HUES6 (cell line): Measurements from ENCODE around the gene DNAJB11.
"Not testable (repeated sequence)": the region's sequence is repeated elsewhere in the genome, so short reads cannot be mapped to it uniquely, and the experiment has no call there.

ENCODE experiments used
- H3K27ac ChIP-seq: 2 replicates; pipeline ENCODE4 v1.7.0; 2013; ENCODE audit warnings: low read depth, mild to moderate bottlenecking, low read length, inconsistent platforms
- H3K27me3 ChIP-seq: 2 replicates; pipeline ENCODE4 v1.6.1; 2013; ENCODE audit warnings: low read length; ENCODE audit not compliant: control insufficient read depth, insufficient read depth
- H3K36me3 ChIP-seq: 2 replicates; pipeline ENCODE4 v1.6.1; 2013; ENCODE audit warnings: low read length; ENCODE audit not compliant: control insufficient read depth, insufficient read depth
- H3K4me1 ChIP-seq: 2 replicates; pipeline ENCODE4 v1.6.1; 2013; ENCODE audit warnings: low read length; ENCODE audit not compliant: control insufficient read depth, insufficient read depth
- H3K4me3 ChIP-seq: 2 replicates; pipeline ENCODE4 v1.5.1; 2013; ENCODE audit warnings: low read depth, low read length
- H3K9ac ChIP-seq: one replicate; pipeline ENCODE4 v1.6.1; 2013; ENCODE audit warnings: mild to moderate bottlenecking, low read length
- H3K9me3 ChIP-seq: 2 replicates; pipeline ENCODE4 v1.6.1; 2013; ENCODE audit warnings: low read depth, low read length; ENCODE audit not compliant: control insufficient read depth, insufficient read depth

DNAJB11 gene

GRCh38 chr3:186586245-186586644 lies 15.7 kb downstream of the DNAJB11 start:
- H3K27me3 ChIP-seq, H3K9me3 ChIP-seq, H3K4me1 ChIP-seq, H3K9ac ChIP-seq, H3K4me3 ChIP-seq, H3K27ac ChIP-seq: not testable (repeated sequence)
- peaks cover 50% of the 10 kb centered on the region for H3K36me3 ChIP-seq

- no peaks in the 10 kb centered on the region; the same call in 1 of the 2 replicates for H3K4me1 ChIP-seq
- no peaks in the 10 kb centered on the region for H3K9me3 ChIP-seq
- peaks cover 41% of the 10 kb centered on the region for H3K36me3 ChIP-seq
- no peak overlapping the region for H3K9ac ChIP-seq
- H3K27ac ChIP-seq: no peak overlapping the region
- no peak overlapping the region for H3K4me3 ChIP-seq
- no peaks in the 10 kb centered on the region for H3K27me3 ChIP-seq
Measured at GRCh38 chr3:186587183-186587582, 16.7 kb downstream of the DNAJB11 start.

DNA sequence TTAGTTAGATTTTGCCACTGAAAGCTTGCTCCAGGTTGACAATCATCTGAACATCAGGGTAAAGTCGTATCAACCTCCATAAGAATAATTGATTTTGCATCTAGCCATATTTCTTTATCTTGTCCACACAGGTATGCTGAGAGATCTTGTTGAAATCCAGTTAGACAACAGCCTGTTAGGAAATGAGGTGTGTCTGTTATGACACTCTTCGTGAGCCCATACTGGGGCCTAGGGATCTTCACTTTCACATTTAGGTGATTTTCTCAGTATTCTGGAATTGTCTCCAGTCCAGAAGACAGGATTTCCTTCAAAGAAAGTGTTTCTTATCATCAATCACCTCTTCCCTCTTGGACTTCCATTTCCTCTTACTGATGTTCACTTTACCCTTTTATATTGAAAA lies 18.1 kb downstream of the DNAJB11 start:
- Histone ChIP-seq H3K4me1 (no peaks in the 10 kb centered on the region; the same call in 1 of the 2 replicates), H3K27ac (no peak overlapping the region), H3K4me3 (no peak overlapping the region), H3K9me3 (no peaks in the 10 kb centered on the region), H3K36me3 (peaks cover 26% of the 10 kb centered on the region), H3K9ac (no peak overlapping the region), H3K27me3 (no peaks in the 10 kb centered on the region)

GRCh38 chr3:186589121-186589520 lies 18.6 kb downstream of the DNAJB11 start:
- H3K4me1 ChIP-seq: no peaks in the 10 kb centered on the region; the same call in 1 of the 2 replicates
- peaks cover 21% of the 10 kb centered on the region for H3K36me3 ChIP-seq
- H3K9ac ChIP-seq: no peak overlapping the region
- H3K9me3 ChIP-seq: no peaks in the 10 kb centered on the region
- H3K27me3 ChIP-seq: no peaks in the 10 kb centered on the region
- no peak overlapping the region for H3K4me3 ChIP-seq
- H3K27ac ChIP-seq: no peak overlapping the region

DNA sequence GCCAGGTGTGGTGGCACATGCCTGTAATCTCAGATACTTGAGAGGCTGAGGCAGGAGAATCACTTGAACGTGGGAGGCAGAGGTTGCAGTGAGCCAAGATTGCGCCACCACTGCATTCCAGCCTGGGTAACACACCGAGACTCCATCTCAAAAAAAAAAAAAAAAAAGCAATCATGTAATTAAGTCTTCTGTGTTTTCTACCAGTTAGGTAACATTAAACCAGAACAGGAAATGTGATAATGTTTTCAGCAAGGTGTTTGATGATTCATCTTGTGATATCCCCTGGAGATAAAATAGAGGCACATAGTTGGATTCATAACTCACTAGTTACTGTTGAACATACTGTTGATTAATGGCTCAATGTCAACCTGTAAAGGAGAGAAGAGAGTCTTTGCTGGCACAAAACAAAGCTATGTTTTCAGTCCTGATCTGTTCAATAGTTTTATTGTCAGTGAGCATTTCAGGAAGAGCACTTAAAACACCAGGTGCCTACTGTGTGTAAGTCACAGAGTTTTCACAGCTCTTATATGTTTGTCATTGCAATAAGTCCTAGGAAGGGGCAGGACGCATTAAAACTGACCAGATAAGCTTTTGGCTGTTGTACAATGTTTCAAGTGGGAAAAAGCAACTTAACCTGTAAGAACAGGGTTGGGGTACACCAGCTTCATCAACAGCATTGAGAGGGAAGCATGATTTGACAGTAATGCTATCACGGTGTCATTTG lies 19.5 kb downstream of the DNAJB11 start:
- no peak overlapping the region for H3K27ac ChIP-seq

GRCh38 chr3:186590580-186591295 lies 20.2 kb downstream of the DNAJB11 start:
- Histone ChIP-seq H3K9me3 (no peaks in the 10 kb centered on the region), H3K27ac (no peak overlapping the region), H3K4me3 (no peak overlapping the region), H3K36me3 (peaks cover 5% of the 10 kb centered on the region), H3K27me3 (no peaks in the 10 kb centered on the region), H3K4me1 (no peaks in the 10 kb centered on the region), H3K9ac (no peak overlapping the region)

More for the DNA sequence above, 19.5 kb downstream of the DNAJB11 start:
- no peak overlapping the region for H3K4me3 ChIP-seq
- H3K4me1 ChIP-seq: no peaks in the 10 kb centered on the region
- H3K36me3 ChIP-seq: peaks cover 12% of the 10 kb centered on the region
- no peaks in the 10 kb centered on the region for H3K9me3 ChIP-seq
- H3K9ac ChIP-seq: no peak overlapping the region
- H3K27me3 ChIP-seq: no peaks in the 10 kb centered on the region

- no peaks in the 10 kb centered on the region for H3K27me3 ChIP-seq
- H3K9me3 ChIP-seq: no peaks in the 10 kb centered on the region
- no peak overlapping the region for H3K4me3 ChIP-seq
- no peak overlapping the region for H3K27ac ChIP-seq
- no peak overlapping the region for H3K9ac ChIP-seq
- H3K4me1 ChIP-seq: peaks cover 4% of the 10 kb centered on the region; the same call in 1 of the 2 replicates
- H3K36me3 ChIP-seq: no peaks in the 10 kb centered on the region
Measured at GRCh38 chr3:186592682-186593081, 22.2 kb downstream of the DNAJB11 start.

DNA sequence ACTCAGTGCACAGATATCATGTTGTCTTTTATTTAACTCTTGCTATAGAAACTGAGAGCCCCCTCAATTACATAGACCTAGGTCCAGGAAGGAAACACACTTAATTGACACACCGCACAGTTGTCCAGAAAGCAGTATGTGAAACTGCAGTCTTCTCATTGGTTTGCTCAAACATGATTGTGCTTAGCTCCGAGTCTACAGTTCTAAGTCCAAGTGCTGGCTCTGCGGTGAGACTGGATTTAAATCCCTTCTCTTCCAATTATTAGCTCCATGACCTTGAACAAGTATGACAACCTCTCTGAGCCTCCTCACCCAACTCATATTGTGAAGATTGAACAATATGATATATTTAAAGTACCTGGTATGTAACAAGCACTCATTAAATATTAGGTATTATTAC lies 23.3 kb downstream of the DNAJB11 start:
- H3K9ac ChIP-seq: no peak overlapping the region
- no peak overlapping the region for H3K27ac ChIP-seq
- H3K4me3 ChIP-seq: no peak overlapping the region
- H3K9me3 ChIP-seq: no peaks in the 10 kb centered on the region
- H3K36me3 ChIP-seq: no peaks in the 10 kb centered on the region
- peaks cover 4% of the 10 kb centered on the region; the same call in 1 of the 2 replicates for H3K4me1 ChIP-seq
- no peaks in the 10 kb centered on the region for H3K27me3 ChIP-seq

DNA sequence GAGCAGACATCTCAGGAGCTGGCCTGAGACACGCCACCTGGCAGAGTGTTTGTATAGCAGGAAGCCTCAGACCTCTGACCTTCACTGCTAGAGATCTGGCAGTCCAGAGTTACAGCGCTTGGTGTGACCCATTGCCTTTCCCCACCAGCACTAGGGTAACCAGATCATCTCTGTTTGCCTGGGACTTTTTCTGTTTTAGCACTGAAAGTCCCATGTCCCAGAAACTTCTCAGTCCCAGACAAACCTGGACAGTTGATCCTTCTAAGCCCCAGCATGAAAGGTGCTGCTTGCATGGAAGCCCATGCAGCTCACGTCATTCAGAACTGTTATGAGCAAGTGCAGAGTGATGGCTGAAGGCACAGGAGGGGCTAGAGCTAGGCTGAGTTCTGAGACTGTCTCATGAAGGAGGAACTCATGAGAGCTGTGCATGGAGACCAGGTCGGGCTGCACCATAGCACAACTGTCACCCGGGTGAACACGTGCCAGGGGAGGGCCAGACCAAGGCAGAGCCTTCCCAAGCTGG lies 24.1 kb downstream of the DNAJB11 start:
- H3K4me1 ChIP-seq: peaks cover 4% of the 10 kb centered on the region; the same call in 1 of the 2 replicates
- H3K9ac ChIP-seq: no peak overlapping the region
- no peak overlapping the region for H3K27ac ChIP-seq

GRCh38 chr3:186596568-186597287 lies 26.2 kb downstream of the DNAJB11 start:
- Histone ChIP-seq H3K4me1 (peaks cover 4% of the 10 kb centered on the region; the same call in 1 of the 2 replicates), H3K27ac (no peak overlapping the region), H3K36me3 (no peaks in the 10 kb centered on the region)

More for the DNA sequence above, 24.1 kb downstream of the DNAJB11 start:
- Histone ChIP-seq H3K4me3 (no peak overlapping the region), H3K27me3 (no peaks in the 10 kb centered on the region), H3K9me3 (no peaks in the 10 kb centered on the region), H3K36me3 (no peaks in the 10 kb centered on the region)

More at GRCh38 chr3:186596568-186597287, 26.2 kb downstream of the DNAJB11 start:
- Histone ChIP-seq H3K27me3 (no peaks in the 10 kb centered on the region), H3K9ac (no peak overlapping the region), H3K9me3 (no peaks in the 10 kb centered on the region), H3K4me3 (no peak overlapping the region)
